Measurements from ENCODE around the gene SASH3. TPM values are rescaled to one million over a fixed set of nuclear protein-coding genes. Genes with fewer than 3 reads are reported as not detected.
"Not testable (repeated sequence)": the region's sequence is repeated elsewhere in the genome, so short reads cannot be mapped to it uniquely, and the experiment has no call there.

The SASH3 gene
- not detected in 2 replicates for total RNA-seq

- no peak for DNase-seq (ENCODE audit: low read depth in 2 of 2)
Observed at GRCh38 chrX:129779747-129780146, at the start of gene SASH3. Gene SASH3 (plus strand): TSS chrX:129779949. CDS start chrX:129780098, 149 bp downstream.

GRCh38 chrX:129731228-129731627, 48.5 kb upstream of the SASH3 start:
- no peak for DNase-seq (ENCODE audit: low read depth in 2 of 2)

GRCh38 chrX:129732857-129733256, 46.9 kb upstream of the SASH3 start:
- no peak for DNase-seq (ENCODE audit: low read depth in 2 of 2)

- no peak for DNase-seq (ENCODE audit: low read depth in 2 of 2)
Observed at GRCh38 chrX:129733335-129733734, 46.4 kb upstream of the SASH3 start.

- DNase-seq (ENCODE audit: low read depth in 2 of 2), result no peak
Observed at GRCh38 chrX:129736491-129736890, 43.3 kb upstream of the SASH3 start.

GRCh38 chrX:129737916-129738315, 41.8 kb upstream of the SASH3 start:
- peak in 1 of 2 donors; percentile 55 for DNase-seq (ENCODE audit: low read depth in 2 of 2)

GRCh38 chrX:129738466-129739308, 41.1 kb upstream of the SASH3 start, which contains the start of gene XPNPEP2:
Gene XPNPEP2 (plus strand): TSS chrX:129738979. CDS start chrX:129739214, 235 bp downstream.
- DNase-seq (ENCODE audit: low read depth in 2 of 2), result no peak

GRCh38 chrX:129739578-129739977, 40.2 kb upstream of the SASH3 start:
- DNase-seq (ENCODE audit: low read depth in 2 of 2), result no peak

- no peak for DNase-seq (ENCODE audit: low read depth in 2 of 2)
Observed at GRCh38 chrX:129741880-129742758, 37.6 kb upstream of the SASH3 start.

GRCh38 chrX:129742759-129743152, 37.0 kb upstream of the SASH3 start:
- DNase-seq (ENCODE audit: low read depth in 2 of 2), result not testable (repeated sequence)

- no peak for DNase-seq (ENCODE audit: low read depth in 2 of 2)
Observed at GRCh38 chrX:129743821-129744220, 35.9 kb upstream of the SASH3 start.

- DNase-seq (ENCODE audit: low read depth in 2 of 2), result no peak
Observed at GRCh38 chrX:129744861-129745321, 34.9 kb upstream of the SASH3 start.

- no peak for DNase-seq (ENCODE audit: low read depth in 2 of 2)
Observed at GRCh38 chrX:129746557-129747470, 32.9 kb upstream of the SASH3 start.

GRCh38 chrX:129747533-129747932, 32.2 kb upstream of the SASH3 start:
- DNase-seq (ENCODE audit: low read depth in 2 of 2), result no peak

GRCh38 chrX:129748305-129748704, 31.4 kb upstream of the SASH3 start:
- DNase-seq (ENCODE audit: low read depth in 2 of 2), result peak in 1 of 2 donors; percentile 23

- no peak for DNase-seq (ENCODE audit: low read depth in 2 of 2)
Observed at GRCh38 chrX:129749069-129749468, 30.7 kb upstream of the SASH3 start.

GRCh38 chrX:129750971-129751370, 28.8 kb upstream of the SASH3 start:
- DNase-seq (ENCODE audit: low read depth in 2 of 2), result no peak

- peak in 1 of 2 donors; percentile 19 for DNase-seq (ENCODE audit: low read depth in 2 of 2)
Observed at GRCh38 chrX:129754056-129755024, 25.4 kb upstream of the SASH3 start.

- DNase-seq (ENCODE audit: low read depth in 2 of 2), result no peak
Observed at GRCh38 chrX:129755779-129756650, 23.7 kb upstream of the SASH3 start.
